CD4-positive, alpha-beta T cell (primary cell): Measurements from ENCODE around the gene ZNF646. TPM values are rescaled to one million over a fixed set of nuclear protein-coding genes. Genes with fewer than 3 reads are reported as not detected.

Experiments used
- ATAC-seq: fragments of 200-7000 bp; cut with Tn5 transposase; one replicate; pipeline ENCODE4 v1.10.0; 2022; ENCODE audit warnings: mild to moderate bottlenecking; ENCODE audit not compliant: poor library complexity
- CTCF ChIA-PET: fragments of 350-600 bp; sonication (Branson Sonifier 250); formaldehyde crosslinking; loops from one replicate; lab custom pipeline; 2021; ENCODE audit warnings: antibody characterized with exemption, inconsistent platforms; lab: Charles Lee
- POLR2A ChIA-PET: fragments of 350-600 bp; sonication (Branson Sonifier 250); formaldehyde crosslinking; loops from one replicate; lab custom pipeline; 2021; ENCODE audit warnings: antibody characterized with exemption, inconsistent platforms; lab: Charles Lee
- DNase-seq, 14 experiments: peaks; one replicate each; pipeline ENCODE4 v3.0.0-alpha.2; 2013 to 2020; ENCODE audit warnings: mixed read lengths in 2 of 14
- H3K27ac ChIP-seq, 2 donors: one replicate each; pipeline versions ENCODE4 v1.5.1 to v1.7.0; 2013; ENCODE audit warnings: low read length in 2 of 2, low read depth in 1 of 2, mild to moderate bottlenecking in 1 of 2
- H3K27me3 ChIP-seq, 2 experiments: 1 replicate in 1 of 2; 2 replicates in 1 of 2; pipeline versions ENCODE4 v1.6.1 to v1.7.0; 2013; ENCODE audit warnings: low read length in 2 of 2, control low read depth in 1 of 2, mild to moderate bottlenecking in 1 of 2, moderate library complexity in 1 of 2; ENCODE audit not compliant: insufficient read depth in 2 of 2, control insufficient read depth in 1 of 2
- H3K36me3 ChIP-seq: one replicate; pipeline ENCODE4 v1.6.1; 2013; ENCODE audit warnings: low read length, control low read depth; ENCODE audit not compliant: insufficient read depth
- H3K4me1 ChIP-seq: one replicate; pipeline ENCODE4 v1.6.1; 2013; ENCODE audit warnings: low read length, control low read depth; ENCODE audit not compliant: insufficient read depth
- H3K4me3 ChIP-seq: one replicate; pipeline ENCODE4 v1.5.1; 2013; ENCODE audit warnings: mild to moderate bottlenecking, low read length, moderate library complexity
- H3K9me3 ChIP-seq, 2 experiments: 1 replicate in 1 of 2; 2 replicates in 1 of 2; pipeline versions ENCODE4 v1.6.1 to v1.7.0; 2013; ENCODE audit warnings: low read length in 2 of 2, mild to moderate bottlenecking in 2 of 2, control low read depth in 1 of 2, moderate library complexity in 1 of 2; ENCODE audit not compliant: control insufficient read depth in 1 of 2, insufficient read depth in 1 of 2
- H3K27ac Mint-ChIP-seq: one replicate; pipeline ENCODE4 v1.8.0; 2020; ENCODE audit warnings: mixed read lengths
- H3K27me3 Mint-ChIP-seq: one replicate; pipeline ENCODE4 v1.8.0; 2021; ENCODE audit warnings: mixed read lengths
- H3K36me3 Mint-ChIP-seq: one replicate; pipeline ENCODE4 v1.8.0; 2021; ENCODE audit warnings: low read depth, mixed read lengths
- H3K4me1 Mint-ChIP-seq: one replicate; pipeline ENCODE4 v1.8.0; 2021; ENCODE audit warnings: low read depth, mixed read lengths
- H3K4me3 Mint-ChIP-seq: one replicate; pipeline ENCODE4 v1.8.0; 2020; ENCODE audit warnings: mild to moderate bottlenecking, mixed read lengths
- H3K9me3 Mint-ChIP-seq: one replicate; pipeline ENCODE4 v1.8.0; 2020; ENCODE audit warnings: mixed read lengths
- CTCF ChIP-seq: fragments of 200-600 bp; IDR thresholded peaks from one replicate; pipeline ENCODE4 v1.8.0; 2022; ENCODE audit warnings: antibody characterized with exemption, mild to moderate bottlenecking
- intact Hi-C, 2 experiments: fragments of 100-400 bp; cut with DNase I in 1 of 2; cut with micrococcal nuclease in 1 of 2; formaldehyde crosslinking; loops; one replicate each; pipeline versions ENCODE4 v1.15.1 to v1.9.0; 2023 to 2025; cut with DNase I, micrococcal nuclease
- total RNA-seq, 174 experiments: library from RNA in 2 of 174; stranded (reverse) in 2 of 174; gene quantifications; one replicate each; pipeline ENCODE4 v1.2.3 and lab custom pipeline; 2021 to 2026

Gene ZNF646
- total RNA-seq, 2 experiments from 2014 or later: 14.3 to 16.6 TPM

- Histone ChIP-seq H3K4me3 (peak overlapping the region; percentile 19), H3K9me3 (no peaks in the 10 kb centered on the region), H3K4me1 (peaks cover 53% of the 10 kb centered on the region), H3K36me3 (peaks cover 17% of the 10 kb centered on the region), H3K27ac (no peak overlapping the region), H3K27me3 (no peaks in the 10 kb centered on the region)
- ATAC-seq (peak; percentile 48), DNase-seq (peak in 4 of 14 experiments; percentile 13 to 68 (median 48))
- TF ChIP-seq CTCF: no peak
- intact Hi-C loops: no loop called here
- ChIA-PET CTCF (no interaction called here), POLR2A (interaction anchor here (0.6 to 1.4 kb wide), 3 partner anchors 10 to 734 kb away, joined by 3 to 12 read pairs (median 3); partner anchors contain the start of genes ZNF646 and ZNF668)
- H3K36me3 Mint-ChIP-seq: peaks cover 36% of the 10 kb centered on the region
- H3K4me1 Mint-ChIP-seq: peaks cover 42% of the 10 kb centered on the region
- H3K4me3 Mint-ChIP-seq: peak overlapping the region; percentile 58
- H3K27ac Mint-ChIP-seq: peak overlapping the region; percentile 72
- no peaks in the 10 kb centered on the region for H3K9me3 Mint-ChIP-seq
- no peaks in the 10 kb centered on the region for H3K27me3 Mint-ChIP-seq
These were observed 10.2 kb upstream of the ZNF646 start for GRCh38 chr16:31063843-31064611.

- ChIA-PET POLR2A (interaction anchor here (0.6 to 1.4 kb wide), 3 partner anchors 9 to 137 kb away, joined by 3 to 12 read pairs (median 3); partner anchors contain the start of genes ZNF646 and ZNF668), CTCF (no interaction called here)
- peaks cover 32% of the 10 kb centered on the region for H3K36me3 Mint-ChIP-seq
- no peaks in the 10 kb centered on the region for H3K9me3 Mint-ChIP-seq
- intact Hi-C loops: no loop called here
- ATAC-seq (no peak), DNase-seq (no peak)
- Histone ChIP-seq H3K27me3 (no peaks in the 10 kb centered on the region), H3K9me3 (no peaks in the 10 kb centered on the region), H3K36me3 (peaks cover 17% of the 10 kb centered on the region), H3K4me1 (peaks cover 53% of the 10 kb centered on the region), H3K4me3 (no peak overlapping the region), H3K27ac (peak overlapping the region in 1 of 2 donors; percentile 2)
- H3K4me3 Mint-ChIP-seq: peak overlapping the region; percentile 58
- peaks cover 46% of the 10 kb centered on the region for H3K4me1 Mint-ChIP-seq
- H3K27ac Mint-ChIP-seq: peak overlapping the region; percentile 72
- TF ChIP-seq CTCF: no peak
- H3K27me3 Mint-ChIP-seq: no peaks in the 10 kb centered on the region
These were observed 9.2 kb upstream of the ZNF646 start for GRCh38 chr16:31064882-31065461.

- ChIA-PET CTCF (no interaction called here), POLR2A (no interaction called here)
- DNase-seq: no peak
- intact Hi-C loops: no loop called here
- Mint-ChIP-seq H3K27me3 (no peaks in the 10 kb centered on the region), H3K4me1 (peaks cover 55% of the 10 kb centered on the region), H3K27ac (no peak overlapping the region), H3K36me3 (peaks cover 17% of the 10 kb centered on the region), H3K4me3 (no peak overlapping the region), H3K9me3 (no peaks in the 10 kb centered on the region)
- H3K36me3 ChIP-seq: no peaks in the 10 kb centered on the region
- H3K27ac ChIP-seq: no peak overlapping the region
- no peak for TF ChIP-seq CTCF
- no peak overlapping the region for H3K4me3 ChIP-seq
- H3K4me1 ChIP-seq: peaks cover 41% of the 10 kb centered on the region
- no peak for ATAC-seq
- no peaks in the 10 kb centered on the region for H3K27me3 ChIP-seq
- H3K9me3 ChIP-seq: no peaks in the 10 kb centered on the region
These were observed 6.9 kb upstream of the ZNF646 start for GRCh38 chr16:31067342-31067741.
